ENCODE measurements around the gene KDM4B. TPM values are rescaled to one million over a fixed set of nuclear protein-coding genes. Genes with fewer than 3 reads are reported as not detected.

Gene KDM4B
- total RNA-seq, 4 donors from 2014 or later = 26.6 to 84.2 (median 39.9) TPM

DNA sequence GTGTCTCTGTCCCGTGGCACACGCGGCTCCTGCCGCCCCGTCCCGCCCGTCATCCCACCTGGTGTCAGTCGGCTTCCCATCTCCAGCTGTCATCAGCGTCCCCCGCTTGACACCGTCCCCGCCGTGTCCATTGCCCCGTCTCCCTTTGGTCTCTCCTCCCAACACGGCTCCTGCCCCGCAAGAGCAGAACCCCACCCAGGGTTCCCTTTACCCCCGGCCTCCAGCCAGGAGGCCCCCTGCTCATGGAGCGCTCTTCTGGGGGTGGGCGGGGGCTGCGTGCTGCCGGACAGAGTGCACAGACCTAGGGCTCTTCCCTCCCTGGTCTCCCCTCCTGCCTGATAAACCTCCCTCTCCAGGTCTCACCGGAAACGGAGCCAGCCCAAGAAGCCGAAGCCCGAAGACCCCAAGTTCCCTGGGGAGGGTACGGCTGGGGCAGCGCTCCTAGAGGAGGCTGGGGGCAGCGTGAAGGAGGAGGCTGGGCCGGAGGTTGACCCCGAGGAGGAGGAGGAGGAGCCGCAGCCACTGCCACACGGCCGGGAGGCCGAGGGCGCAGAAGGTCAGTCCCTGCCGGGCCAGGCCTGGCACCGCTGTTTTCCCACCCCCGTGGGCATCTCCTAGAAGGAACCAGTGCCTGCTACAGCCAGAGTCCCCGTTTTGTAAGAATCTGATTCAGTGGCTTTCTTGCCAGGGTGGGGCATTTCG lies 150.5 kb downstream of the KDM4B start:
- Histone ChIP-seq H3K27ac (no peak overlapping the region), H3K27me3 (no peaks in the 10 kb centered on the region), H3K4me1 (no peaks in the 10 kb centered on the region), H3K9me3 (no peaks in the 10 kb centered on the region), H3K4me3 (no peak overlapping the region), H3K36me3 (peaks cover 0 to 7% (median 0%) of the 10 kb centered on the region in 4 donors)
- TF ChIP-seq POLR2AphosphoS5 (IDR thresholded peaks at IDR 0.05) (no peak), POLR2A (IDR thresholded peaks at IDR 0.05) (no peak), EP300 (IDR thresholded peaks at IDR 0.05; ENCODE audit: low read depth) (no peak)
- TF ChIP-seq, protein P1, sequence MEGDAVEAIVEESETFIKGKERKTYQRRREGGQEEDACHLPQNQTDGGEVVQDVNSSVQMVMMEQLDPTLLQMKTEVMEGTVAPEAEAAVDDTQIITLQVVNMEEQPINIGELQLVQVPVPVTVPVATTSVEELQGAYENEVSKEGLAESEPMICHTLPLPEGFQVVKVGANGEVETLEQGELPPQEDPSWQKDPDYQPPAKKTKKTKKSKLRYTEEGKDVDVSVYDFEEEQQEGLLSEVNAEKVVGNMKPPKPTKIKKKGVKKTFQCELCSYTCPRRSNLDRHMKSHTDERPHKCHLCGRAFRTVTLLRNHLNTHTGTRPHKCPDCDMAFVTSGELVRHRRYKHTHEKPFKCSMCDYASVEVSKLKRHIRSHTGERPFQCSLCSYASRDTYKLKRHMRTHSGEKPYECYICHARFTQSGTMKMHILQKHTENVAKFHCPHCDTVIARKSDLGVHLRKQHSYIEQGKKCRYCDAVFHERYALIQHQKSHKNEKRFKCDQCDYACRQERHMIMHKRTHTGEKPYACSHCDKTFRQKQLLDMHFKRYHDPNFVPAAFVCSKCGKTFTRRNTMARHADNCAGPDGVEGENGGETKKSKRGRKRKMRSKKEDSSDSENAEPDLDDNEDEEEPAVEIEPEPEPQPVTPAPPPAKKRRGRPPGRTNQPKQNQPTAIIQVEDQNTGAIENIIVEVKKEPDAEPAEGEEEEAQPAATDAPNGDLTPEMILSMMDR (IDR thresholded peaks at IDR 0.05) = no peak
- intact Hi-C loops (cut with DNase I; ENCODE audit: low total_unique reads) (no loop called here), in situ Hi-C loops (cut with MboI; ENCODE audit: low pct_ligation_motif_present in 1 of 4, low pct_unique_long_range_greater_than_20kb in 1 of 4, low sequenced_read_pairs in 3 of 4) (no loop called here)
- WGBS, 2 donors (ENCODE audit: low coverage in 1 of 2) = 88 to 92% methylated on average over 6 to 40 of the region's 40 CpGs
- no peak for DNase-seq

DNA sequence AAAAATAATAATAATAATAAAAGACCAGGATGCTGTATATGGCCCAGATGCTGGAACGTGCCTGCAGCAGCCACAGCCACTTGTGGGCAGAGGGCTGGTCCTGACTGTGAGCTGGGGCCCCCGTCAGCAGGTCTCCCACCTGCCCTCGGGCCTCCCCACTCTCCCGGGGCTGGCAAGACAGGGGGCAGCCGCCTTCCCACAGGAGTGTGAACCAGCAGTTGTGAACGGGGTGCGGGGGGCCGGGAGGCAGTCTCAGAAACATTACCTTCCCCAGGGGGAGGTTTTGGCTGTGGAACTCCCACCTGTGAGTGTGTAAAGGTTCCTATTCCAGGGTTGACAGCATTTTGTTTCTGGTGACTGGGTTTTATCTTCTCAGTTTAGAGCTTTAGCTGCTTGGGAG lies 151.4 kb downstream of the KDM4B start:
- no peak overlapping the region for H3K27ac ChIP-seq
- DNase-seq = no peak
- no peaks in the 10 kb centered on the region for H3K27me3 ChIP-seq
- no peak overlapping the region for H3K4me3 ChIP-seq
- no peaks in the 10 kb centered on the region for H3K9me3 ChIP-seq
- intact Hi-C loops (cut with DNase I; ENCODE audit: low total_unique reads) (no loop called here), in situ Hi-C loops (cut with MboI; ENCODE audit: low pct_ligation_motif_present in 1 of 4, low pct_unique_long_range_greater_than_20kb in 1 of 4, low sequenced_read_pairs in 3 of 4) (no loop called here)
- no peaks in the 10 kb centered on the region for H3K4me1 ChIP-seq
- TF ChIP-seq, protein P1 (IDR thresholded peaks at IDR 0.05) = no peak
- TF ChIP-seq POLR2A (IDR thresholded peaks at IDR 0.05) = no peak
- TF ChIP-seq EP300 (IDR thresholded peaks at IDR 0.05; ENCODE audit: low read depth) = no peak
- TF ChIP-seq POLR2AphosphoS5 (IDR thresholded peaks at IDR 0.05) = no peak
- 89% methylated on average over 8 of the region's 8 CpGs; no CpG with 5 or more reads in 1 of the 2 donors for WGBS, 2 donors (ENCODE audit: low coverage in 1 of 2)
- peaks cover 0 to 7% (median 0%) of the 10 kb centered on the region in 4 donors for H3K36me3 ChIP-seq

DNA sequence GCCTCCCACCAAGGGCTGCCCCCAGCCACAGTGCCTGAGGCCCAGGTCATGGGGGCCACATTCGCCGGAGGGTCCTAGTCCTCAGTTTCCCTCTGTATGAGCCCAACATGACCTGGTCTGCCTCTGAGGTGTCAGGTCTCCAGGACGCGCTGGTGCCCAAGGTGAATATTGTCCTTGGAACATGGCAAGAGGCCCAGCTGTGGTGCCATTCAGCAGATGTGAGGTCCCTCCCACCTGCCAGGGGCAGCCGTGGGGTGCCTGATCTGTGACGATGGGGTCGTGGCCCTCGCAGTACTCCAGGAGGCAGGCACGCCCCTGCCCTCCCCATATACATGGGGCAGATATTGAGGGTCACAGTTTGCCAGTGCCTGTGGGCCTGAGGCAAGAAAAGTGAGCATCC lies 151.9 kb downstream of the KDM4B start:
- TF ChIP-seq, protein P1 (IDR thresholded peaks at IDR 0.05) = no peak
- TF ChIP-seq POLR2AphosphoS5 (IDR thresholded peaks at IDR 0.05) (no peak), EP300 (IDR thresholded peaks at IDR 0.05; ENCODE audit: low read depth) (no peak), POLR2A (IDR thresholded peaks at IDR 0.05) (no peak)

DNA sequence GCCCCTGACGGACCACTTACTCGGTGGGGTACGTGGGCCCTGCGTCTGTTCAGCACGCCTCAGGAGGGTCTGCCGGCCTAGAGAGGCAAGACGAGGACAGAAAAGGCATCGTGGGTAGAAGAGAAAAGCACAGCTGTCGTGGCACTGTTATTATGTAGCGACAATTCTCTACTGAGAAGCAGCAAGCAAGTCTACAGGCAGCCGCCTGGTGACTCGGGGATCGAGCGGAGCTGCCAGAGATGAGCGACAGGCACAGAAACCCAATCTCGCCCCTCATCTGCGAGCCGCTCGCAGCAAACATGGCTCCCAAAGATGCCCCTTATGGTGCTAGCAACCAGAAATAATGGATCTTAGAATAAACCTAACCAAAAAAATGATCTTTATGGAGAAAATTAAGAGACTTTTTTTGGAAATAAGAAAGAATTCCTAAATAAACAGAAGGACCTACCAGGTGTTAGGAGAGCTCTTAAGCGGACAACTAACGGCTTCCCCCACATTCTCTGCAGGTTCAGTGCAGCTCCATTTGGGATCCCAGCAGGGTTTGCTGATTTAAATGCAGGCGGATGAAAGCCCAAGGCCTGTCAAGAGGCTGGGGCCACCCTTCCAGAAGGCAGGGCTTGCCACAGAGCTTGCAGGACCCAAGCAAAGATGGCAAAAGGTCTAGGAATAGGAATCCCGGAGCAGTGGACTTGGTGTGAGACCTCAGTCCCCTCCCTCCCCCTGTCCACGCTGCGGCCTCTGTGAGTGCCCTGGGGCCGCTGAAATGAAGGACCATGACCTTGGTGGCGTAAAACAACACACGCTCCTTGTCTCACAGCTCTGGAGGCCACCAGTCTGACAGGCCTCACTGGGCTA lies 152.6 kb downstream of the KDM4B start:
- no peak for DNase-seq
- intact Hi-C loops (cut with DNase I; ENCODE audit: low total_unique reads) = no loop called here
- no peak overlapping the region for H3K27ac ChIP-seq
- in situ Hi-C loops (cut with MboI; ENCODE audit: low pct_ligation_motif_present in 1 of 4, low pct_unique_long_range_greater_than_20kb in 1 of 4, low sequenced_read_pairs in 3 of 4) = no loop called here
- peaks cover 0 to 7% (median 0%) of the 10 kb centered on the region in 4 donors for H3K36me3 ChIP-seq
- H3K9me3 ChIP-seq = no peaks in the 10 kb centered on the region
- WGBS, 2 donors (ENCODE audit: low coverage in 1 of 2) = 93% methylated on average over 10 to 28 of the region's 28 CpGs
- no peaks in the 10 kb centered on the region for H3K27me3 ChIP-seq
- no peak for TF ChIP-seq POLR2A (IDR thresholded peaks at IDR 0.05)
- TF ChIP-seq, protein P1 (IDR thresholded peaks at IDR 0.05) = no peak
- TF ChIP-seq EP300 (IDR thresholded peaks at IDR 0.05; ENCODE audit: low read depth) = no peak
- TF ChIP-seq POLR2AphosphoS5 (IDR thresholded peaks at IDR 0.05) = no peak
- H3K4me3 ChIP-seq = no peak overlapping the region
- no peaks in the 10 kb centered on the region for H3K4me1 ChIP-seq

More for the DNA sequence above, 151.9 kb downstream of the KDM4B start:
- no peaks in the 10 kb centered on the region for H3K9me3 ChIP-seq
- in situ Hi-C loops (cut with MboI; ENCODE audit: low pct_ligation_motif_present in 1 of 4, low pct_unique_long_range_greater_than_20kb in 1 of 4, low sequenced_read_pairs in 3 of 4) (no loop called here), intact Hi-C loops (cut with DNase I; ENCODE audit: low total_unique reads) (no loop called here)
- DNase-seq = no peak
- H3K27ac ChIP-seq = no peak overlapping the region
- H3K4me1 ChIP-seq = no peaks in the 10 kb centered on the region
- H3K27me3 ChIP-seq = no peaks in the 10 kb centered on the region
- WGBS, 2 donors (ENCODE audit: low coverage in 1 of 2) = 95% methylated on average over 9 of the region's 9 CpGs; no CpG with 5 or more reads in 1 of the 2 donors
- H3K36me3 ChIP-seq = peaks cover 0 to 7% (median 0%) of the 10 kb centered on the region in 4 donors
- H3K4me3 ChIP-seq = no peak overlapping the region

All from transverse colon (tissue), 4 donors.